HG03066 (cell line): Measurements from ENCODE around the gene VPS35.

ENCODE experiments used
- ATAC-seq: cut with Tn5 transposase; IDR thresholded peaks from one replicate; pipeline ENCODE4 v1.9.1; 2021; ENCODE audit warnings: low read depth; ENCODE audit not compliant: unreplicated experiment

Gene VPS35

GRCh38 chr16:46688654-46689364 lies at the start of gene VPS35:
Gene VPS35, minus strand, starts transcription at chr16:46689178. Its CDS starts 45 bp downstream, at chr16:46689133.
- ATAC-seq: peak; percentile 80

GRCh38 chr16:46737621-46738214 lies 48.7 kb upstream of the VPS35 start:
- ATAC-seq: no peak

GRCh38 chr16:46736695-46737094 lies 47.7 kb upstream of the VPS35 start:
- ATAC-seq: no peak

GRCh38 chr16:46733319-46733830 lies 44.4 kb upstream of the VPS35 start:
- no peak for ATAC-seq

GRCh38 chr16:46732561-46732960 lies 43.6 kb upstream of the VPS35 start:
- no peak for ATAC-seq

GRCh38 chr16:46731691-46732555 lies 42.9 kb upstream of the VPS35 start:
- no peak for ATAC-seq

- no peak for ATAC-seq
Observed at GRCh38 chr16:46730801-46731690, 42.1 kb upstream of the VPS35 start.

GRCh38 chr16:46730126-46730525 lies 41.1 kb upstream of the VPS35 start:
- ATAC-seq: no peak

- no peak for ATAC-seq
Observed at GRCh38 chr16:46729326-46729995, 40.5 kb upstream of the VPS35 start.

- no peak for ATAC-seq
Observed at GRCh38 chr16:46728806-46729205, 39.8 kb upstream of the VPS35 start.

- ATAC-seq: no peak
Observed at GRCh38 chr16:46727630-46728029, 38.7 kb upstream of the VPS35 start.

- ATAC-seq: no peak
Observed at GRCh38 chr16:46727184-46727583, 38.2 kb upstream of the VPS35 start.

- no peak for ATAC-seq
Observed at GRCh38 chr16:46721885-46722284, 32.9 kb upstream of the VPS35 start.

GRCh38 chr16:46720619-46721018 lies 31.6 kb upstream of the VPS35 start:
- ATAC-seq: no peak

GRCh38 chr16:46719528-46719927 lies 30.6 kb upstream of the VPS35 start:
- no peak for ATAC-seq

- no peak for ATAC-seq
Observed at GRCh38 chr16:46718214-46718613, 29.2 kb upstream of the VPS35 start.

- no peak for ATAC-seq
Observed at GRCh38 chr16:46717692-46718091, 28.7 kb upstream of the VPS35 start.

GRCh38 chr16:46715769-46716305 lies 26.9 kb upstream of the VPS35 start:
- no peak for ATAC-seq

- no peak for ATAC-seq
Observed at GRCh38 chr16:46714797-46715591, 26.0 kb upstream of the VPS35 start.
